HG02938 (cell line): Measurements from ENCODE around the gene HIP1.
"Not testable (repeated sequence)": the region's sequence is repeated elsewhere in the genome, so short reads cannot be mapped to it uniquely, and the experiment has no call there.

Experiments used
- ATAC-seq: cut with Tn5 transposase; IDR thresholded peaks from one replicate; pipeline ENCODE4 v1.9.1; 2021; ENCODE audit warnings: mild to moderate bottlenecking, moderate library complexity; ENCODE audit not compliant: unreplicated experiment

HIP1 gene

DNA sequence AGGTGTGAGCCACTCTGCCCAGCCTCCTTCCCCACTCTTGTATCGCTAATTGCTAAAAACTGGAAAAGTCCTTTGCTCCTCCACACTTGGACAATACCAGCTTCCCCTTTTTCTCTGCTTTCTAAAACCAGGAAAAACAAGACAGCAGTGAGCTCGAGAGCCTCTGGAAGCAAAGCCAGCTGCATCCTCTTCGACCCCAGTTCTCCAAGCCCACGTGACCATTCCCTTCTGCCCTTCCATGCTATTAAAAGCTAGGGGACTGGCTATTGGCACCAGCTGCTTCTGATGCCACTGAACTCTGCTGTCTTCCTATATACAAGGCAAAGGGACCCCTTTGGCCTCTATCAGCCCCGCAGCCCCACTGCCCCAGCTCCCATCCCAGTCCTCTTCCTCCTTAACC, 154.4 kb downstream of the HIP1 start:
- no peak for ATAC-seq

GRCh38 chr7:75583255-75583654, 155.5 kb downstream of the HIP1 start:
- no peak for ATAC-seq

DNA sequence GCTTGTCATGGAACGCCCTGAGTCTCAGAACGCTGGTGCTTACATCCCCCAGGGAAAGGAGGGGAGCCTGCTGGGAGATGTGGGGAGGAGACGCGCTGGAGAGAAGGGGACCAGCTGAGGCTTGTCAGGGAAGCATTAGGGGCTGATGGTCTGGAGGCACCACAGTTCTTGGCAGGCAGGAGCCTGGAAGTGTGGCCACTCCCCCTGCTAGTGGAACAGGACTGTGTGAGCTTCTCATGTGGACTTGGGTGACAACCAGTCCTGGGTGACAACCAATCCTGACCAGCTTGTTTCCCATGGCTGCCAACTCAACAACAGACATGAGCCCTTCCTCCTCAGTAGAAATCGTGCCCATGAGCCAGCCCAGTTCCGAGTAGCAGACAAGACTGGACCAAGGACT, 158.8 kb downstream of the HIP1 start:
- ATAC-seq = no peak

GRCh38 chr7:75578081-75578480, 160.7 kb downstream of the HIP1 start:
- ATAC-seq = no peak

GRCh38 chr7:75575488-75576121, 163.1 kb downstream of the HIP1 start:
- ATAC-seq = no peak

GRCh38 chr7:75573477-75574019, 165.2 kb downstream of the HIP1 start:
- no peak for ATAC-seq

DNA sequence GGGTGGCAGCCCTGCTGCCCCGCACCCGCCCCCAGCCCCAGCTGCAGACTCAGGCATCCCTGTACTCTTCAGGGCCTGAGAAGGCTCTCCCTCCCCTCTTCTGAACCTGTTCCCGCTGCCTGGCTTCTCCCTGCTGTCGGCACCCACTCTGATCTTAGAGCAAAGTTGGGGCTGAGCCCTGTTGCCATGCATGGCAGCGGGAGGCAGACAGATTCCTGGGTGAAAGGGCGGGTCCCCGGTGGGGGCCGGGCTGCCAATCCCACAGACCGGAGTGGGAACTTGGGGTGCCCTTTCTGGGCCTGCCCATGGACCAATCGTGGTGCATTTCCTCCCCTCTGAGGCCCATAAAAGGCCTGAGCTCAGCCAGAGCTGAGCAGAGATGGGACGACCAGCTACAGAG, 165.9 kb downstream of the HIP1 start:
- no peak for ATAC-seq

DNA sequence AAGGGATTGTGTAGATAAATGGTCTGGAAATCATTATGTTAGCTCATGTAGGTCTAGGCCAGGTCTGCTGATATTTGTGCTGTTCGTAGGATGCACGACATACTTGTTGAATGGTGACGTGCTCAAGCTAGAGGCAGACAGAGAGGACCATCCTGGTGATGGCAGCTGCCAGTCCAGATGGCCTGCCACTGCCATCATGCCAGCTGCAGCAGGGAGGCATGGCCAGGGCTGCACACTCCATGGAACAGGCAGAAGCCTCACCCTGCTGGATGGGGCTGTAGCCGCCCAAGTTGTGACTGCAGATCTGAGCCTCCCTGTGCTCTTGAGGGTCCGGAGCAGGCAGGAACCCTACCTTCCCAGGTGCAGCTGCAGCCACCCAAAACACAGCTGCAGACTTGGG, 166.3 kb downstream of the HIP1 start:
- no peak for ATAC-seq

GRCh38 chr7:75571209-75571608, 167.5 kb downstream of the HIP1 start:
- no peak for ATAC-seq

DNA sequence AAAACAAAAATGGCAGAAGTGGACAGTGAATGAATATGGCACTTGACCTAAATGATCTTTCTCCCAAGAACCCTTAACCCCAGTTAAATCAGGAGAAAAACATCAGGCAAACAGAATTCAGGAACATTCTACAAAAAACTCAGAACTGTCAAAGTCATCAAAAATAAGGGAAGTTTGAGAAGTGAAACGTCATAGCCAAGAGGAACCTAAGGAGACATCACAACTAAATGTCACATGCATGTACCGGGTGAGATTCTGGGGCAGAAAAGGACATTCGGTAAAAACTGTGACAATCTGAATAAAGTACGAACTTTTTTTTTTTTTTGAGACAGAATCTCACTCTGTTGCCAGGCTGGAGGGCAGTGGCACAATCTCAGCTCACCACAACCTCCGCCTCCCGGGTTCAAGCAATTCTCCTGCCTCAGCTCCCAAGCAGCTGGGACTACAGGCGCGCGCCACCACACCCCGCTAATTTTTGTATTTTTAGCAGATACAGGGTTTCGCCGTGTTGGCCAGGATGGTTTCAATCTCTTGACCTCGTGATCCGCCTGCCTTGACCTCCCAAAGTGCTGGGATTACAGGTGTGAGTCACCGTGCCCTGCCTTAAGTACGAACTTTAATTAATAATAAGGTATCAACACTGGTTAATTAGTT, 169.0 kb downstream of the HIP1 start:
- not testable (repeated sequence) for ATAC-seq

DNA sequence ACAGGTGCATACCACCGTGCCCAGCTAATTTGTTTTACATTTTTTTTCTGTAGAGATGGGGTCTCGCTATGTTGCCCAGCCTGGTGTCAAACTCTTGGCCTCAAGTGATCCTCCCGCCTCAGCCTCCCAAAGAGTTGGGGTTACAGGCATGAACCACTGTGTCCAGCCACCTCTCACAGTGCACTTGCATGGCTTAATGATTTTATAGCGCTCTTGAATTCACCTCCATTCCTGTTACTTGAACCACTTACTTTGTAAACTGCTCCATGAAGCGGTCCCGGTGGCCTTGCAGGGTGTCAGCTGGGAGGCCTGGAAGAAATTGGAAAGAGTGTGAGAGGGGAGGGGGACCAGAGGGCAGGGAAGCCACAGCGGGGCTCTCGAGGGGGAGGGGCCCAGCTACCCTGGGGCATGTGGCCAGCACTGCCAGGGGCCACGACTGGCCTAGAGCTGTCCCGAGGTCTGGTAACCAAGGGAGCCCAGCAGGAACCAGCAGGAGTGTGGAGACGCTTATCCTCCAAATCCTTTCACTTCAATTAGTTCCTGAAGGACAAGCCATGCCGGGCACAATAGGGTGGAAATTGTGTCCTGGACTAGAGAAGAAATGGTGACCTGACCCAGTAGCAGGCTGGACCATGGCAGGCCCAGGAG, 170.7 kb downstream of the HIP1 start:
- ATAC-seq = no peak

DNA sequence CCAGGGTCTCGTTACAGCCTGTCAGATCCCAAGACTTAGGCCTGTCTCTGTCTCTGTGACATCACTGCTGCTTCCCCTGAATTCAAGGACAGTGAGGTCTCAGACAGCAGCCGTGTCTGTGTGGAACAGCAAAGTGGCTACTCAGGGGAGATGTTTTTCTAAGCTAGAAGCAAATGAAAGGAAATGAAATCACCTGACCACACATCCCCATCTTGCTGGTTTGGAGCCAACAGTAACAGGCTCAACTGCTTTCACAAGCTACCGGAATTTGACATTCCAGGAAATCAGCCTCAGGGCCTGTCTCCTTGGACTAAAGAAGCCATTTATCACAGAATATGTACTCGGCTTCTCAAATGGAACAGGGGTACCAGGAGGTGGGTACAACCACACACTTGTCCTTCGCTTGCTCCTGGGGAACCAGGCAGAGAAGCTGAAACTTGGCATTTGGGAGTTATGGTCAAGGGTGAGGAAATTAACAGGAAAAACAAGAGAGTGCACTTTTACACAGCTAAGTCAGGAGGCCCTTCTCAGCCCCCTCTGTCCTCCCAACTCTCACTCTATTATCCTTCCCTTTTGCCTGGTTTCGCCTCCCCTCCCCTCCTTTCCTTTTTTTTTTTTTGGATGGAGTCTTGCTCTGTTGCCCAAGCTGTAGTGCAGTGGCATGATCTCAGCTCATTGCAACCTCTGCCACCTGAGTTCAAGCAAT, 173.5 kb downstream of the HIP1 start:
- ATAC-seq = no peak

DNA sequence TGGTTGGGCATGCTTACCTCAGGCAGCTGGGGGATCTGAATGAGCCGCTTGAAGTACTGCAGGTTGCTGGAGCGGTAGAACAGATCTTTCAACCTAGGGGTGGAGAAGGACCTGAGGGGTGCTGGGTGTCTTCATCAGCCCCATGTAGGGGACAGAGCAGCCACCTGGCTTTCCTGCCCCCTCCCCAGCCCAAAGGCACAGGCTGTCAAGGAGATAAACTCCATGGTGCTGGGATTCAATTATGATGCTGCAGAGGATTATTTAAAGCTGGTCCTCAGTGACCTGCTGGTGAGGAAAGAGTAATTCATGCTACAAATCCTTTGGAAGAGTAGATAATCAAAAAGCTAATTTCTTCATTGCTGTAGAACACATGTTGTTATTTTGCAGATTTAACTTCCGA, 175.6 kb downstream of the HIP1 start:
- ATAC-seq = no peak

DNA sequence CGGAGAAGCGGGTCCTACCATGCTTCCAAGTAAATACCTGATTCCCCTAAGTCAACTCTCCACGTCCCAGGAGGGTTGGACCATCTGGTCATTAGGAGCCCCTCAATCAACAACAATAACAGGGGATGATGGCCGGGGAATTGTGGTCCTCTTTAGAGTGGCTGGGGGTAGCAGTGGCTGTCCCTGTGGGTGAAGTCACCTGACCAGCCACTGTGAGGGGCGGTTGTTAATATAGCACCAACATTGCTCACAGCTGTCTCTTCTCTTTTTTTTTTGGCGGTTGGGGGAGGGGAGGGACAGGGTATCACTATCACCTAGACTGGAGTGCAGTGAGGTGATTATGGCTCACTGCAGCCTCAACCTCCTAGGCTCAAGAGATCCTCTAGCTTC, 178.8 kb downstream of the HIP1 start:
- ATAC-seq = no peak

DNA sequence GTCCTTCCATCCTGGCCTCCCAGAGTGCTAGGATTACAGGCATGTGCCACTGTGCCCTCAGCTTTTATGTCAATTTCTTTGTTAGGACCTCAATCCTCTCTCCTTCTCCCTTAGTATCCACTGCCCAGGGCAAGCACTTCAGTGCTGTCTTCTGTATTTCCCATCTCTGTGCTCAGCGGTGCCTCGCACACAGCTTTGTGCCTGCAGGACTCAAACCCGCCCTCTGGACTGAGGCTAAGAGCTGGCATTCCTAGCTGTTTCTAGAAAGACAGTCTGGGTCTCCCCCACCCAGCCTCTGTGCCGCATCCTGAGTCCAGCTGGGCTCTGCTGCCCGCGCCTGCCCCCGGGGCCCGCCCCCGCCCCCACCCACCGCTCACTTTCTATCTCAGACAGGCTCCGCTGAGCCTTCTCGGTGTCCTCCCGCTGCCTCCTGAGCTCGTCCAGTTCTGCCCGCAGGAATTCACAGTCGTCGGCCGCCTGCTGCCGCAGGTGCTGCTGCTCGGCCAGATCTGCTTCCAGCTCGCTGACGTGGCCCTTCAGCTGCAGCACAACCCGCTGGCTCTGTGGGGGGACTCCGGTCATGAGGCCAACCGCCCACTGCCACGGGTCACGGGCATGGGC, 179.3 kb downstream of the HIP1 start:
- no peak for ATAC-seq

DNA sequence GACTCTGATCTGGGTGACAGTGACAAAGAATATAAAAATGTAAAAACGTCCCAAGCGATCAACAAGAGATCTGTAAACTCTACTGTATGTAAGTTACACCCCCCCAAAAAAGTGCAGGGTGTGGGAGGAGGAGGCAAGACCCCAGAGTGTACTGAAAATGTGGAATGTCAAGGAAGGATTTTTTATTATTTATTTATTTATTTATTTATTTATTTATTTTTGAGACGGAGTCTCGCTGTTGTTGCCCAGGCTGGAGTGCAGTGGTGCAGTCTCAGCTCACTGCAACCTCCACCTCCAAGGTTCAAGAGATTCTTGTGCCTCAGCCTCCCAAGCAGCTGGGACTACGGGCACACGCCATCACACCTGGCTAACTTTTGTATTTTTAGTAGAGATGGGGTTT, 181.9 kb downstream of the HIP1 start:
- ATAC-seq = not testable (repeated sequence)

DNA sequence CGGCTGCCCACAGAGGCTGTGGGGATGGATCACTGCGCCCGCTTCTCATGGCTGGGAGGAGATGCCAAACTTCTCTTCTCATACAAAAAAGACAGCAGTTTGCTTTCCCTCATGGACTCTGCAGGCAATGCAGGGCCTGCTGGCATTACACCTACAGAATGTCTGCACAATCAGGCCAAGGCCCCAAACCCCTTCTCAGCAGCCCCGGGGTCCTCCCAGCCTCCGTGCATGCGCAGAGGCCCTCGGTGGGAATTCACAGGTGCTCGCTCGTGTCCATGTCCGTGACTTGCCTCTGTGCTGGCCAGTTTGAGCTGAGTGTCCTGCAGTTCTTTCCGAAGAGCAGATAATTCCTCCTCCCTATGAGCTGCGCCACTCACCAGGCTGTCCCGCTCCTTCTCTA, 183.0 kb downstream of the HIP1 start:
- no peak for ATAC-seq

GRCh38 chr7:75546237-75547015, 192.3 kb downstream of the HIP1 start:
- no peak for ATAC-seq

- no peak for ATAC-seq
Observed at GRCh38 chr7:75537731-75538130, 201.0 kb downstream of the HIP1 start.

- ATAC-seq = no peak
Observed at GRCh38 chr7:75536940-75537538, 201.7 kb downstream of the HIP1 start.
